HK-2 (cell line): ENCODE measurements around the gene BACE2.
"Not testable (repeated sequence)": the region's sequence is repeated elsewhere in the genome, so short reads cannot be mapped to it uniquely, and the experiment has no call there.

Experiments
- DNase-seq: peaks from one replicate; pipeline ENCODE4 v3.0.0-alpha.2; 2018; ENCODE audit not compliant: unreplicated experiment

Gene BACE2

DNA sequence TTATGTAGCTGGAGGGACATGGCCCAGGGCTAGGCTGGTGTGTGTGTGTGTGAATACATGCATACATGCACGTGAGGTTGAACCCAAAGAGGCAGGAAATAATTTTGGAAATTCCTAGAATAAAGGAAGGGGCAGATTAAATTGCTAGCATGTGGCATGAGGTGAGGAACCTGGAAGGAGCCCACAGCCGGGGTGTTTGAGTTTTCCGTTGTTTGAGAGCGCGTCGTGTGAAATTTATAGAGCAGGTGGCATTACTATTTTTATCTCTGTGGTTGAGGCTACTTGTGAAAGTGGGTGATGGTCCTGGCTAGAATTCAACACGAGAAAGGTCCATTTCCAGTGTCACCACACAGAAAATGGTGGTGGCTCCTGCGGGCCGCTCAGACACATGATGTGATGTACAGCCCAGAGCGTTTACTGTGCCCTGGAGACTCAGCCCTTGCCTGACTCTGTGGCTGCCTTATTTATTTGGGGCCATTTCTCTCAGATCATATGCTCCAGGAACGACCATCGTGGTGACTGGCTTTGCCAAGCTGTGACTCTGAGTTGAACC, 48.0 kb downstream of the BACE2 start:
- no peak for DNase-seq

DNA sequence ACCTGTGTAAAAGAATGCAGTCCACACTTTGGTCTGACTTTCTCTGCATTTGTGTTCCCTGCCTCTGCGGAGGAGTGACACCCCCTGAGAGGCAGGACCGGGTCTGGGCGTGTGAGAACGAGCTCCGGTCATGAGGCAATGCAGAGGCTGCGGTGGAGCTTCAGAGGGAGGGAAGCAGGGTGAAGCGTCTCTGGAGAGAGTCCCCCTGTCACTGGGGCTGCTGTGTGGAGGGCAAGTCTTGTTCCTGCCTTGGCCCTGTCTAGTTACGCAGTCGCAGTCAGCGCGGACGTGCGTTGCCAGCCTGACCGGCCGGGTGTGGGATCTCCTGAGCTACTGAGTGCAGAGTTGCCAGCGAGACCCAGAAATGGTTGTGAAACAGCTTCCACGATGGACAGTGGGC, 48.5 kb downstream of the BACE2 start:
- DNase-seq: no peak

DNA sequence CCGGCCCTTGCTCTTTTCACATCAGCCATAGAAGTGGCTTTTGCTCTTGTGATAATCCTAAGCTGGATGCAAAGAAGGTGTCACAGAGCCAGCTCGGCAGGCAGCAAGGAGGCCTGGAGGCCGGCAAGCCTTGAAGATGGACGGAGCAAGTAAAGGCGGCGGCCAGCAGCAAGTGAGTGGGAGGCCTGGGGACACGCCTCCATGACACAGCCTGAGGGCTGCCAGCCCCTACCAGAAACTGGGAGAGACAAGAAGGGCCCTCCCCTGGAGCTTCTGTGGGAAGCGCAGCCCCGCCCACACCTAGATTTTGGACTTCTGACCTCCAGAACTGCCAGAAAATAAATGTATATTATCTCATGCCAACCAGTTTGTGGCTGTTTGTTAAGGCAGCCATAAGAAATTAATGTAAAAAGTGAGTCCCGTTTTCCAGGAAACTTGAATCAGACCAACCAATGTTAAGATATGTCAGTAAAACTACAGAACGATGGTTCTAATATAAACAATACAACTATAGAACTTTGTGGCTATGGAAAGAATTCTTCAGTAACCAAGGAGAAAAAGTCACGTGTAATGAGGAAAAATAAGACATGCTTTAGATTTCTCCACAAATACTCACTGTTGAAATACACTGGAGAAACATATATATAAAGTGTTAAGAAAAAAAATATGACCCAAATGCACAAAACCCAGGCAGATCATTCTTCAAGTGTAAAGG, 49.9 kb downstream of the BACE2 start:
- no peak for DNase-seq

DNA sequence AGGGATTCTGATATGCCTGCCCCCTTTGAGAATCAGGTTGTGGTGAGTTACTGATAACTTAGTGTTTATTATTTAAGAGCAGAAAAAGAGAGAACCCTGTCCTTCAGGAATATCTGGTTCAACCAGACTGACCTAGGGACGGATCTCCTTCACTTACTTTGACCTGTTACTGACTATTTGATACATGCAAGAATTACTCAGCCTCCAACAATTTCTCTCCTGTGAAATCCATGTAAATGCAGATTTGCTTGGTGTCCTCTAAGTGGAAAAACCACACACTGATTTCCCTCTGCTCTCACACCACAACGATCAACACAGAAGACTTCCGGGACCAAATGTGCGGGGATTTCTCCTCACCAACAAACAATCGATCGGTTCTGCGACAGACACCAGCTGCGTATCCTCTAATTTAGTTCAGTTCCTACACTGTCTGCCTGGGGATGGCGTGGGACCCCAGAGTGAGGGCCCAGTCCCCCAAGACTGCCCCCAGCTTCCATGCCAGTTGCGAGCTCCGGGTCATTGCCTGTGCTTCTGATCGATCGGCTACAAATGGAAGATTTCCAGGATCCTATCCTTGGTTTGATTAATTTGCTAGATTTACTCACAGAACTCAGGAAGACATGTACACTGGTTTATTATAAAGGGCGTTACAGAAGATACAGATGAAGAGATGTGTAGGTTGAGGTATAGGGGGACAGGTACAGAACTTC, 51.7 kb downstream of the BACE2 start:
- no peak for DNase-seq

DNA sequence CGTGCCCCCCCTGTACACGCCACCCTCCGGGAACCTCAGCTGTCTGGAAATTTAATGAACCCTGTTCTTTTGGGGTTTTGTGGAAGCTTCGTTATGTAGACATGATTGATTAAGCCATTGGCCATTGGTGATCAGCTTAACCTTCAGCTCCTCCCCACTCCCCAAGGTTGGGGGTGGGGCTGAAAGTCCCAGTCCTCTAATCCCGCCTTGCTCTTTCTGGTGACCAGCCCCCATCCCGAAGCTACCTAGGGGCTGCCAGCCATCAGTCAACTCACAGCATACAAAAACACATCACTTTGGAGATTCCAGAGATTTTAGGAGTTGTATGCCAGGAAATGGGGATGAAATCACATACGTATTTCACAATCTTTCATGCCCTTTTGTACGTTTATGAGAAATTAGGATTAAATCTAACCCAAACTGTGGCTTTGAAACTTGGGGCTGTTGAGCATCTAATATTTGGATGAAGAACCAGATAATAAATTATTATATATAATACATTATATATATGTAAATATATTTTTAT, 52.3 kb downstream of the BACE2 start:
- no peak for DNase-seq

DNA sequence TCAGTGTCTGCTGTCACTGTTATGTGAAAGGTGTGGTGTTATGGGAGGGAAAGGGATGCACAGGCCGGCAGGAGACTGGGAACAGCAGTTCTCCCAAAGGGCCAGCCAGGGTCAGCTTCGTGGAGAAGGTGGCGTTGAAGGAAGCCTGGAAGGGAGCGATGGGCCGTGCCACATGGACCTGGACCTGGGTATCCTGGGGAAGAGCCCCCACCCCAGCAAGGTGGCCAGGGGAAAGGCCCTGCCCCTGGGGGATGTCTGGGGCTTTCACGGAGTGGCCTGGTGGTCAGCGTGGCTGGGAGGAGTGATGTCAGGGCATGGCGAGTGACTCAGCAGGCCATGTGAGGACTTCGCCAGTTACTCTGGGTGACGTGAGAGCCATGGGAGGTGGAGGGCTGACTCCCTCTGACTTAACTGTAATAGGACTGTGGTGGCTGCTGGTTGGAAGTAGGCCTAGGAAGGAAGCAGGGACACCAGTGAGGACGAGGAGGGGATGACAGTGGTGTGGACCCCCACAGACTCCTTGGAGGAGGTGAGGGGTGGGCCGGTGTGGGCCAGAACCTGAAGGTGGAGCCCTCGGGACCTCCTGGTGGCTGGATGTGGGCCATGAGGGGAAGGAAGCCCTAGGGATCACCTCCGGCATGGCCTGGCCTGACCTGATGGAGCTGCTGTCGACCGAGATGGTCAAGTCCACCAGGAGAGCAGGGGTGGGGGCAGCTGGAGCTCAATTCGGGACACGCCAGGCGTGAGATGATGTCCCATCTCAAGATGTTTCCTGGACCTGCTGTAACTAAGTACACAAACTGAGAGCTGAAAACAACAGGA, 54.5 kb downstream of the BACE2 start:
- no peak for DNase-seq

DNA sequence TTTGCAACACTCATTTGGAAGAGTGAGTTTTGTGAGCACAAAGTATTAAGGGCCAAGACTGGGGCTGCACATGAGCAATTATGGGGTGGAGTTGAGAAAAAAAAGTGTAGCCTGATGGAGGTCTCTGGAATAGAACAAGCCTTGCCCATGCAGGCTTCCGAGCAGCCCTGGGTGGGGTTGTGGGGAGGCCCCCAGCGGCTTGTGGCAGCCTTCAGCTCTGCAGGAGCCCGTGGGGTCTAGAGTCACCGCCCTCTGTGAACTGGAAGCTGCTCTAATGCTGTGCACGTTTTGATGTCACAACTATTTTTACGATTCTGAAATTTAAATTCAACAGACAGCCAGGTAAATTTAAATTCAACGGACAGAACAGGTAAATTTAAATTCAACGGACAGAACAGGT, 58.9 kb downstream of the BACE2 start:
- DNase-seq: no peak

DNA sequence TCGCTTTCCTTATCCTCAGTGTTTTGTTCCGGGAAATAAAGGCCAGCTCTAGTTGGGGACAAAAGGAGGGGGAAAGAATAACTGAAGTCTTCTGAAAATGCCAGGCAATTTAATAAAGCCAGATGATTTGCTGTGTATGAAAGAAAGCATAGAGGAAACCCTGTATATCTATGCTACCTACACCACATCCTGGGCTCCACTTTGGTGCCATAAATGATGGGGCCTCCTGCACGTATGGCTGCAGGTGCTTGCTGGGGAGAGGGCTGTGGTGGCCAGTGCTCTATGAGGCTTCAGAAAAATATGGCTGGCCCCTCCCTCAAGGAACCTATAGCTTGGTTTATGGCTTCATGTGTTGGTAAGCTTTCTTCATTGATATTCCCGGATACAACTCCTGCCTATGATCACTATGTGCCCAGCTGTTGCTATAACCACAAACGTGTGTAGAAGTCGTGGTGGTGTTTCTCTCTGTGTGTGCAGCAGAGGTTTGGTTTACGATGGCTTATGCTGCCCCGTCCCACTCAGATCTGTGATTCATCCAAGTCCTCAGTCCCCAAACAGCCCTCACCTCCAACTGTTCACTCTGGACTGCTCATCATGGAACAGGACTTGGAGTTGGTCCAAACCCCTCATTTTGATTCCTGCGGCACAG, 59.5 kb downstream of the BACE2 start:
- no peak for DNase-seq

DNA sequence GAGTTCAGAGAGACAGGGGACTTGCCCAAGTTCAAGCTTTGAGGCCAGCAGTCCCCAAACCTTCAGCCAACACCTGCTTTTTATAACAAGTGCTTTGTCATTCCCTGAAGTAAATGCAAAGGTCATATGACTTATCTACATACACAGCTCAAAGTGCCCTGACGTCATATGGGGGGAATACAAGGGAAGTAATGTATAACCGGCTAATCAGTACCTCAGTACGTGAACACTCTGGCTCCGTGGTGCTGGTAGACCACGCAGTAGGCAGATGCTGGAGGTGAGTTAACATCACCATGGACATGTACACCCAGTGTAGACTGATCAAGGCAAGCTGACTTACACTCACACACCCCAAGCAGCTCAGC, 60.0 kb downstream of the BACE2 start:
- no peak for DNase-seq

DNA sequence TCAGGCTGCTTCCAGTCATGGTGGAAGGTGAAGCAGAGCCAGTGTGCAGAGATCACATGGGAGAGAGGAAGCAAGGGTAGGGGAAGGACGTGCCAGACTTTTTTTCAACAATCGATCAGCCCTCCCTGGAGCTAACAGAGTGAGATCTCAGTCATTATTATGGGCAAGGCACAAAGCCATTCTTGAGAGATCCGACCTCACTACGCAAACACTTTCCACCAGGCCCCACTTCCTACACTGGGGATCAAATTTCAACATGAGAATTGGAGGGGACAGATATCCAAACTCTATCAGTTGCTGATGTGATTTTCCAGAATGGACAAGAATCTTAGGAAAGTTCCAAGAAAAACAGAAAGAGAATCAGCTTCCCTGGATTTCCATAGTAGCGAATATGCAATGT, 60.5 kb downstream of the BACE2 start:
- no peak for DNase-seq

DNA sequence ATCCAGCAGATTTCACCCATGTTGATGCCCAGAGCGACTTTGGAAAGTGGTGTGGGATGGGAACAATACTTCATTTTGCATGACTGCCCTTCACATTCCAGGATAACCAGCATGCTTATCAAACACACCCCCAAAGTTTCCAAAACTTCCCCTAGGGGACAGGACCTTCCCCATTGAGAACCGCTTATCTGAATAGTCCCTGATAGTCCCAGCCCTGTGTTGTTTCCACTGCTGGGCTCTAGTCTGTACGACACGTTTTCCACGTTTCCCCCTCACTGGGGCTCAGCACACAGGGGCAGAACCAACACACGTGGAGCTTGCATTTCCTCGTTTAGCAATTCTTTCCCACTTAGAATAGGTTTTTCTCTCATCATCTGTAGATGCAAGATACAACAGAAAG, 61.0 kb downstream of the BACE2 start:
- no peak for DNase-seq

DNA sequence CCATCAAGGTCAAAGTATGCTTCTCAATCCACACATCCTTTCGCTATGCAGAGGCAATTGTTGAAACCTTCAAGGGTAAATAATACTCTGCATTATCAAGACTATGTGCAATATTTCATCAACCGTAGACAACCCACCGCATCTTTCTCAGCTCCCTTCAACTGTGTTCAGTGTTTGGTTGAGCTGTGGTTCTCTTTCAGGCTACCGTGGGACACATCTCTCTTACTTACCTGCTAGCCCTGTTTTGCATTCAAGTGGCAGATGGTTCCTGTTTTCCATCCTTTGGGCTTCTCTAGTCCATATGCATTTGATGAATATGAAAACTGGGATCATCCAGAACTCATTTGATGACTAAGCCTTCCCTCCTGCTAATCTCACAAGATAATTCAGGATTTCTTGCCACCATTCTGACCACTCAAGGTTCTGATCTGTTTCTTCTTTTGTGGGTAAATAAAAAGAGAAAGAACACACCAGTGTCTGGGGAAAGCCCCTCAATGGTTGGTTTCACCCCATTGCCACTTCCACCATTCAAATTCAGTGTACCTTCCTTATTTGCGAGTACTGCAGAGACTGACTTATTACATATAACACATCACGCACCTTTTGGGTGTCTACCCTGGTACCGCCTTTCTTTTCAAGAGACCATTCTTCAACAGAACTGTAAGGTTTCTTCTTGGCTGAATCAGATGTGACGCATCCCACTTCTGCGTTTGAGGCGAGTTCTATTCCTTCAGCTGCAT, 61.7 kb downstream of the BACE2 start:
- no peak for DNase-seq

DNA sequence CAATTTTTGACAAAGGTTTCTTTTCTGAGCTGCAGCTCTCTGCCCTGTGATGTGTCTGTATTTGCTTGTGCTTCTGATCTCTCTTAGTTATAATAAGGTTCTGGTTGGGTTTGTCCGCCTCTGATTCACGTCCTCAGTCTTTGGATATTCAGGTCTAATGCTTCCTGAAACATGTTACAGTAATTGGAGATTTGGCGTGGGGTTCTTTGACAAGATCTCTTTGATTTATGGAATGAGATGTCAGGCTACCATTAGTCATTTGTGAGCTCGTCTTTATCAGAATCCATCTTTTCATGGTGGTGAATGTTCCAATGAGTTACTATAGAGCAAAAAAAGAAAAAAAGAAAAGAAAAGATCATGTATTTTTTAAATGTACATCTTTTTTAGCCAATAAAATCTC, 62.5 kb downstream of the BACE2 start:
- no peak for DNase-seq

DNA sequence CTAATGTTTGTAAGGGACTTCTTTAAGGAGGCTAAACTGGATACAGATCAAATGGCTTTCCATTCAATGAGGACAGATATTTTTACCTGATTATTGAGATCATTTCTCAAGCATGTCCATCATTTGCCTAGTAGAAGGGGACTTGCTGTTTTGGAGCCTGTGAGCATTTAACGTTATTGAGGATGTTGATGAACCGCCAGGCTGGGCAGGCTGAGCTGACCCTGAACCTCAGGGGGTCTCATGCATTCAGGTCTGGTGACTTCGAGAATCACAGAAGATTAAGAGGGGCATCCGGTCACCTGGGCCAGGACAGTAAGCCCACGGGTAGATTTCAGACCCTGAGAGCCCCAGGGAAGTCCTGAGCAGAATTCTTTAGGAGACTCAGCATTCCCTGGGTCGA, 63.1 kb downstream of the BACE2 start:
- no peak for DNase-seq

DNA sequence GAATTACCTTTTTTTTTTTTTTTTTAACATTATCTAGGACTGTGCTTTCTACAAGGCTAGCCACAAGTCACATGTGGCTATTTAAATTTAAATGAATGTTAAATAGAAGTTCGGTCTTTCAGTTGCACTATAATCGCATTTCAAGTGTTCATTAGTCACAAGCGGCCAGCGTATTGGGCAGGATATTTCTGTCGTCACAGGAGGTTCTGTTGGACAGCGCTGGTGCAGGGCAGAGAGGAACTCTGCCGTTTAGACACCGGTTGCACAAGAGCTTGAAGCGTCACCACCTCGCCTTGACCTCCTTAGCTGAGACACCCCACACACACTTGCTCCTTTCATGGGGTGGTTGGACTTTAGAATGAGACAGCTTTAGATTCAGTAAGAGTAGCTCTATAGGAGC, 64.1 kb downstream of the BACE2 start:
- DNase-seq: no peak

DNA sequence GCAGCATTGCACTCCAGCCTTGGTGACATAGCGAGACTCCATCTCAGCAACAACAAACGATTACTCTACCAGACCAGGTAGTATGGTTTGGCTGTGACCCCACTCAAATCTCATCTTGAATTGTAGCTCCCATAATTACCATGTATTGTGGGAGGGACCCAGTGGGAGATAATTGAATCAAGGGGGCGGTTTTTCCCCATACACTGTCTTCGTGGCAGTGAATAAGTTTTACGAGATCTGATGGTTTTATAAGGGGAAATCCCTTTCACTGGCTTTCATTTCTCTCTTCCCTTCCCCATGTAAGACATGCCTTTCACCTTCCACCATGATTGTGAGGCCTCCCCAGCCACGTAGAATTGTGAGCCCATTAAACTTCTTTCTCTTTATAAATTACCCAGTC, 66.0 kb downstream of the BACE2 start:
- no peak for DNase-seq

DNA sequence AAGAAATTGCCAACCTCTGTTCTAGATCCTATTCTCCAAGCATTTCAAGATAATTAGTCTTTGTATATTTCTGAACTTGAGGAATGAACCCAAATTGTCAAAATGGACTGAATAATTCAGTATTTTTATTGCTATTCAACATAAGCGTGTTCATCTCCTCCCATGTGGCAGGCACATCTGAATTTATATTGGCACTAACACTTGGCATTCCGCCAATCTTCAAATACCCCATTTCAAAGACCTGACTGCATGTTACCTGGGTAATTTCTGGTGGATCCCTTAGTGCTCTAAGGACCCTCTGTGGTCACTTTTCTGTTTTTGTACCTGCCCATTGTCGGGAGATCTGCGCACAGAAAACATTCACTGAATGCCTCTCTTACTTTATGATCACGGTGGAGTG, 66.6 kb downstream of the BACE2 start:
- DNase-seq: no peak

DNA sequence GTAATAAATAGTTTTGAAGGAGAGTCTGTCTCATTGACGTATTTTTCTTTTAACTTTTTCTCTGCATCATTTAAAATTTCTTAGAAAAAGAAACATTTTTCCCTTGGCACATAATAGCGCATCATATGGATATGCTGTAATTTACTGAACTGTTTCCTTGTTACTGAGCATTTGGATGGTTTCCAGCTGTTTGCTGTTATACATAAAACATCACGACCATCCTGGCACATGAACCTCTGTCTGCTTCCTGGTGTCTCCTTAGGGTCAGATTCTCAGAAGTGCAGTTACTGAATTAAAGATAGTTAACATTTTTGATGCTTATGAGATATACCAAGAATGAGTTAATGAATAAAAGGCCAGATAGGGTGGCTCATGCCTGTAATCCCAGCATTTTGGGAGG, 67.2 kb downstream of the BACE2 start:
- DNase-seq: no peak

DNA sequence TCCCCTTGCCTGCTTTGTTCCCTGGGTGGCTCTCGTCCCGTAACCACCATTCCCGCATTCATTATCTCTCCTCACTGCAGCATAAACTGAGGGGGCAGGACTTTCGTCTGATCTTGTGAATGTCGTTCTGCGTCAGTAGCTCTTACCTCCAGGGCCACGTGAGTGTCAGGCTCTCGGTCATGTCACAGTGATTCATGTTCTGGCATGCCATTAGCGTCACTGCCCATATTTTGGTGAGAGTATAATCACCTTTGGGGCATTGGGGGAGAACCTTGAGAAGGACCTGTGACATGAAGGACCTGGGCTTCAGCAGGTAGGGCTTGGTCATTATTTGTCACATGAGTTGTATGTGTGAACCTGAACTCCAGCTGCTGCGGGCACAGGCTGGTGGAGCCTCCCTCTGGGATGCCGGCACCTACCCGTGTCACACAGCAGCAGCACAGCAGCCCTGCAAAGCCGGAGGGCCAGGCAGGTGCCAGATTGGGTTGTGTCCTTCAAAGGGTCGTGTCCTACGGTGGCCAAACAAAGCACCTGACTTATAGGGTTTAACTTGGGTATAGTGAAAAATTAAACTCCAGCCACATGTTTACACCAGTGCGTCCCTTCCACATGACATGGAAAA, 68.5 kb downstream of the BACE2 start:
- DNase-seq: no peak

DNA sequence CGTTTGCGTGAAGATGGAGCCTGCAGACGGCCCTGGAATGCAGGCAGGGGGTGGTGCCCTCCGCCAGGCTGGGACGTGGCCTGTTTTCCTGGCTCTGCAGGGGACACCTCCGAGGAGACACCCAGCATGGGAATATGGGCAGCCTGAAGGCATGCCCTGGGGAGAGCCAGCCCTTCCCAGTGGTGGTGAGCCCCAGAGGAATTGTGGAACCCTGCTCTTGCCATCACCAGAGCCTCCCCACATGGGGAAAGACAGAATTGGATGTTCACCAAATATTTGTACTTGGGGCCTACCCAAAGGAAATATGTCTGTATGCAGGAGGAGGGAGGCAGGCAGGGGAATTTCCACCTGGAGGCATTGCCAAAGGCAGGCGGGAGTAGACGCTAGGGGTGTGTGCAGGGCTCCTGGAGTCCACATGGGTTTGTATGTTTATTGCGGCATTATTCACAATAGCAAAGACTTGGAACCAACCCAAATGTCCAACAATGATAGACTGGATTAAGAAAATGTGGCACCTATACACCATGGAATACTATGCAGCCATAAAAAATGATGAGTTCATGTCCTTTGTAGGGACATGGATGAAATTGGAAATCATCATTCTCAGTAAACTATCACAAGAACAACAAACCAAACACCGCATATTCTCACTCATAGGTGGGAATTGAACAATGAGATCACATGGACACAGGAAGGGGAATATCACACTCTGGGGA, 70.3 kb downstream of the BACE2 start:
- DNase-seq: not testable (repeated sequence)
